Stimulated activated CD8-positive, alpha-beta memory T cell treated with anti-CD3 and anti-CD28 coated beads, Interleukin-4, amount 100 ng/mL, for 48 hours (primary cell): ENCODE data around the gene TTC7B.

Experiments
- DNase-seq: peaks from one replicate; pipeline ENCODE4 v3.0.0-alpha.2; 2020

The TTC7B gene

DNA sequence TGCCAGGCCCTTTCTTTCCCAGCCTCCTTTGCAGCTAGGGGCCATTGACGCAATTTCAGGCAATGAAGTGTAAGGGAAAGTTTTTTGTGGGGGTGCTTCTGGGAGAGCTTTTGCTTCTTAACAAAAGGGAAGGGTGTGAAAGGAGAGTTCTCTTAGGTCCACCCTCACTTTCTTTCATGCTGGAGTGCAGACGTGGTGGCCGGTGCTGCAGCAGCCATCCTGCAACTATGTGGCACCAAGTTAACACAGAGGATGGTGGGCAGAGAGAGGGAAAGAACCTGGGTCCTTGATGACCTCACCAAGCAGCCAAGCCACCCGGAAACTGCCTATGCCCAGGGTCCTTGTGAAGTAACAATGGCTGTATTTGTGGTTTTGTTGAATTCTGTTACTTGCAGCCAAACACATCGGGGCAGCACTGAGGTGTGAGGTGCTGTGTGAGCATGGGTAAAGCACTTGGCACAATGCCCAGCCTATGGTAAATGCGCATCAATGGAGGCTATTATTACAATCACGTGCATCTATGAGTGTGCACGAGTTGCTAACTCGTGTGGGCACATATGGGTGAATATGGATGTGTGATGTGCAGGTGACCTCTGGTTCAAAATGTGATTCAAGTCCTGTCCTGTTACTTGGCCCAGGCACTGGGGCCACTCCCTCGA lies 296.8 kb downstream of the TTC7B start:
- DNase-seq: no peak

DNA sequence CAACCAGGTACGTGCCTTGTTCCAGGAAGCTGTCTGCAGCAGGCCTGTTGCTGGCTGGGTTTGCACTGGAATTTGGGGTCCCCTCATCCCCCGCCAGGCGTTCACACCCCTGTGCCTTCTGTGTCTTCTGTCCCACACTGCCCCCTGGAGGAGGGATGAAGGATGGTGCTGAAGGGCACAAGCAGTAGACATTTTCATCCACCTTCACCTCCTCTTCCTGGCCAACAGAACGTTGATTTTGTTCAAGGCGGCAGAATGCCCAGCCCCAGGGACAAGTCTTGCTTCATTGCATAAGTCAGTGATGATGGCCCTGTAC lies 297.3 kb downstream of the TTC7B start:
- peak; percentile 78 for DNase-seq

DNA sequence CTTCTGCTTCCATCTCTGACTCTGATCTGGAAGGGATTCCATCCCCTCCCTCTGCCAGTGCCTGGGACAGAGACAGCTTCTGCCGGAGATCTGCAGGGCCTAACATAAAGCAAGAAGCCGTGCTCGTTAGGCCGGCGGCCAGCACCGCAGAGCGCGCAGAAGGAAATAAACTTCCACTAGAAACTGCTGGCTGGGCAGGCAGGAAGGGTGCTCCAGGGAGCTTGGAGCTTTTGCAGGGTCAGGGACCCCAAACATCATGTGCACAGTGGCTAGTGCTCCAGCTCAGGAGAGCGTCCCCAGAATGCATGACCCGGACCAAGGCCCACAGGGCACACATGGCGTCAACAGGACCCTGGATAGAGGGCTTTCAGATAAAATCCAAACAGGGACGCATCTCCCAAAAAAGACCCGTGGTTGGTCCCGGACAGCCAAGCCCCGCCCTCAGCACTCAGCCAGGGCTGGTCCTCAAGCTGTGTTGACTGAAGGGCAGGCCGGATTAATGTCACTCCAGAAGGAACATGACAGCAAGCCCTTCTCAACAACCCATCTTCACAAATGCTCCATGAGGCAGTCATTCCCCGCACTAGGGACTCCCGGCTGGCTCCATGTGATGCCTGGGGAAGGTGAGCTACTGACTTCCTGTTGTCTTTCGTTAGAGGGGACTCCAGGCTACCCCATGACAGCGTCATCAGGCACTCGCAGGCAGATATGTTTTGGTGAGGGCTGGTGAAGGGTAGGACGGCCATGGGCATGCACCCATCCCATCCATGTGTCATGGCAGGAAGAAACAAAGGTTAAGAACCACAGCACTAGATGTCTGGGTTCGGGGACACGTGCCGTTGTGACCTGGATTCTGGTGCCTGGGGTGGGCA lies 297.9 kb downstream of the TTC7B start:
- DNase-seq: no peak

DNA sequence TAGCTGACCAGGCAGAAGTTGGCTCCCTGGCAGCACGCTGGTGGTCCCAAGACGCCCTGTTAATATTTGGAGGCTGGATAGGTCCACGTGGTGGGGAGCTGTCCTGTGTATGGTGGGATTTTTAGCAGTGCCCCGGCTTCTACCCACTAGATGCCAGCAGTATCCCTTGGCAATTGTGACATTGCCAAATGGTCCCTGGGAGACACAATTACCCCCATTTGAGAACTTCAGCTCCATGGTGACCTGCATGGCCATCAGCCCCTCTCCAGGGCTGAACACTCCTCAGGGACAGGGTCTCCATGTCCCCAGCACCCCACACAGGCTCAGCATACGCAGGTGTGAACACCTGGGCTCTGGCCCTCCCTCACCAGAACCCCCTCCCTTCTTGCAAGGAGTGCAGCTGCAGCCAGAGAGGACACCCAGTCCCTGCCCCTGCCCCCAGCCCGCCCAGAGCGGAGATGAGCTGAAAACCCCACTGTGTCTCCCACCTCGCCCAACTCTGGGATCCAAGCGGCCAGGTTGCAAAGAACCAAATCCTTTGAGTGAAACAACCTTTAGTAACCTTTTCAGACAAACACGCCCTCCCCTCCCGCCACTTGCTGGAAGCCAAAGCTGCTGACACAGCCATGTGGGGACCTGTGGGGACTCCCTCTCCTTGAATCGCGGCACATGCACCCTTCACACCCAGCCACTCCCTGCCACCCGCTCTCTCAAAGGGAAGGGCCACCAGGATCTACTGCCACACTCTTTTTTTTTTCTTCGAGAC lies 299.0 kb downstream of the TTC7B start:
- no peak for DNase-seq

DNA sequence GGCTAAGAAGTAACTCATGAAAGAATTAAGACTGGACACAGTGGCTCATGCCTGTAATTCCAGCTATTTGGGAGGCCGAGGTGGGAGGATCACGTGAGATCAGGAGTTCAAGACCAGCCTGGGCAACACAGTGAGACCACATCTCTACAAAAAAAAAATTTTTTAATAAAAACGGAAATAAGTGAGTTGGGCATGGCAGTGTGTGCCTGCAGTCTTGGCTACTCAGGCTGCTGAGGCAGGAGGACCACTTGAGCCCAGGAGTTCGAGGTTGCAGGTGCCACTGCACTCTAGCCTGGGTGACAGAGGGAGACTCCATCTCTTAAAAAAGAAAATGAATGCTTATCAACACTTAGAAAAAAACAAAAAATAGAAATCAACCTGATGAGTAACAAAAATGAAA lies 301.7 kb downstream of the TTC7B start:
- DNase-seq: no peak

DNA sequence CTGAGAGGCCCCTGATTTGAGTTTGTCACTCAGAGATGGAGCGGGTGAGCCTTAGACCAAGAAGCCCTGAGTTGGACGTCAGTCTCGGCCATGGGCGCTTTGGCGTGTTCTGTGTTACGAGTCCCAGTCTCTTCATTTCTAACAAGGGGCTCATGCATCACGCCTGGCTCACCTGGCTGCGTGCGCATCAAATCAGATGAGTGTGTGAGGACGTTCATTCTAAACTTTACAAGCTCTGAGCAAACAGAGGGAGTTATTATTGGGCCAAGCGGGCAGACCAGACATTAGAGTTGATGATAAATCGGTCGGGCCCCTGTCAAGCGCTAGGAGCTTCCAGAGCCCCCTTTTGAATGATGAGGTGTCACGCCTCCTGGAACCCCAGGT lies 302.2 kb downstream of the TTC7B start:
- no peak for DNase-seq

DNA sequence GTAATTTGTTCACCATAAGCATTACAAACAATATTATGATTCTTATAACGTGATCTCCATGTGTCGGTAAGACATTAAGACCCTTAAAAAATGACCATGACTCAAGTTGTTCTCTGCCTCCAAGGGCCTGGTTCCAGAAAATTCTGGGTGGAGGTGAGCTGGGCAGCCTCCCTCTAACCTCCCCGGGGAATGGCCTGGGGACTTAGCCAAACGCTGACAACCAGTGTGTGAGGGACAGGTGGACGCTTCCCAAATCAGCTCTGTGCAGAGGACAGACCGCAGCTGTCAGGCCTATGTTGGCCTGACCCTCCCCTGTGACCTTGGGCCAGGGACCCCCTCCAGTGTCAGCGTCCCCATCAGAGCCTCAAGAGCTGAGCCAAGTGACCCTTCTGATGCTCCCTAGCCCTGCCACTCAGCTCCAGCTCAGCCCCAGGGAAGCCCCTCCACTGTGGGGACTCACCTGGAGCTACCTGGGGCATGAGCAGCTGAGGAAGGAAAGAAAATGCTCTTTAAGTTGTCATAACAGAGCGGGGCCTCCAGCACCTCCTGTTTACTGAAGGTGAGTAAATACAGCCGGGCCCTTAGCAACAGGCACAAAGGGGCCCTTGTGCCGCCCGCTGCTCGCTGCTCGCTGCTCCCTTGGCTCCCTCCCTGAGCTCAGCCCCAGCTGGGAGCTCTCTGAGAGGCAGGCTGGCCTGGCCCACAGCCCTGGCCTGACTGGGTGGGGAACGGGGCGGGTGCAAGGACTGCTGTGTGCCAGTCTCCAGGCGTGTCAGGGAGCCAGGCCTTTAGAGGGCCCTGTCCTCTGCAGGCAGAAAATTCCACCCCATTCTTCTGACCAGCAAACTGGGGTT lies 302.8 kb downstream of the TTC7B start:
- no peak for DNase-seq

DNA sequence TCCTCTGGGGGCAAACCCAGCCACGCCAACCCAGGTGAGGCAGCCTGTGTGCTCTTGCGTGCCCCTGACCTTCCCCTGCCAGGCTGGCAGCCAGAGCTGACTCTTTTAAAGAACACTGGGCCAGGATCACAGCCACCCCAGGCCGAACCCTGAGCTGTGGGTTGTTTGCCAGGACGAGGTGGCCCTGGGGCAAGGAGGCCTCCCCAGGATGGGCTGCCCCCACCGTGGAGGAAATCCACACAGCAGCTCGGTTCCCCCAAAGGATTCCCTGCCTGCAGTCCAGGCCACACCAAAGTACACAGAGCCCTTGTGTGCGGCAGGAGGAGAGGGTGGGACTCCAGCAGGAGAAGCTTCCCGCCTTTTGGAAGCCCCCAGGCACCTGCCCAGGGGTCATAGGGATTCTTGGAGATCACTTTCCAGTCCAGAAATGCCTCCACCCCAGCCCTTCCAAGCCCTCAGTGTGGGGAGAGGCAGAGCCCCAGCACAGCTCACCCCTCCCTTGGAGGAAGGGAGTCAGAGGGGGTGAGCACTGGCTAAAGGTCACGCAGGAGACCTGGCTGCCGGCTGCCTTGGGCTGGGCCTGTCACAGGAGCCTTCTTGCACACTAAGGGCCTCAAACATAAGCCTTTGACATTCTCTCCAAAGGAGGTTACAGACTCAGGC lies 303.8 kb downstream of the TTC7B start:
- no peak for DNase-seq

DNA sequence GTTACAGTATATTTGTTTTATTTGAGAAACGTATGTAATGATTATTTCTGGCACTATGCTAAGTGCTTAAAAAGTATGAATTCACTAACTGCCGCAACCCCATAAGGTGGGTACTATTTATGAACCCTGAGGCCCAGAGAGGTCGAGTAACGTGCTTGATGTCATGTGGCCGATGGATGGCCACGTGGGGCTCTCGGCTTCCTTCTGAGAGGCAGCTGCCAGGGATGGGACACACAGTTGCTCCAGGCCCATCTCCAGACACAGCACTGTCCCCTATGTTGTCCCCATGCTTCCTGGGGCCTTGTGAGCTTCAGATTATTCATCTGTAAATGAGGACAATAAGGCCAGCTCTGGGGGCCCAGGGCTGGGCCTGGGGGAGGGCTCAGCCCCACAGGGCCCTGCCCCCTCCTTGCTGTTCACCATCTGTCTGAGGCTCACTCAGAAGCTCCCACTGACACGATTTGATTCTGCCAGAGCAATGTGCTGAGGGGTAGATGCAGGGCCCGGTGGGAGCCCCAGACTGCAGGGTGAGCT lies 304.4 kb downstream of the TTC7B start:
- no peak for DNase-seq

DNA sequence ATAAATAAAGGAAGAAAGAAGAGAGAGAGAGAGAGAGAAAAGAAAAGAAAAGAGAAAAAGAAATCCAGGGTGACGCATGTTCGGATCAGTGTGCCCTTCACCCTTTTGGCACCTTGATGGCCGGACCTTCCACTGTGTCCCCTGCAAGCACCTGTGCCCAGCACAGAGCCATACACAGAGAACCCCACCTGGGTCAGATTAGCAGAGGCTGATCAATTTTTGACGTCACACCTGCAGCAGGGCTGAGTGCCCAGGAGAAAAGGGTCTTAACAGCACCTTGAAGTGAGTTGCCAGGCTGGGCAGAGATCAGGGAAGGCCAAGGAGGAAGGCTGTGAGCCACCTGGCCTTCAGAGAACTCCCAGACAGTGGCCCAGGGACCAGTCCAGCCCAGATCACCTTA lies 305.0 kb downstream of the TTC7B start:
- no peak for DNase-seq

DNA sequence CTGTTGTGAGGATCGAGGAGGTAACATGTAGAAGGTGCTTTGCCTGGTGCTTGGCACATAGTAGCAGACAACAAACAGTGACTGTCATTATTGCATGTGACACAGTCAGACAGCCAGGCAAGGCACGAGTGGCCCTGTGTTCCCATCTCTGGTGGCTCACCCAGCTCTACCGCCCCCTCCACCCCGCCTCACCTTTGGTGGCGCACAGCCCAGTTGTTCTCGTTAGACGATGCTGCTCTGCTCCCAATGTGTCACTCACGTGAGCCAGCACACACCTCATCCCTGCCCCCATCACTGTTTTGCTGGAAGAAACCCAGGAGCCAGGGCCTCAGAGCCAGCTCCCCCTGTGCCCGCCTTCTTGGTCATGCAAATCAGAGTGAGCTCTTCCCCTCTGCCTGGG lies 306.1 kb downstream of the TTC7B start:
- DNase-seq: no peak

DNA sequence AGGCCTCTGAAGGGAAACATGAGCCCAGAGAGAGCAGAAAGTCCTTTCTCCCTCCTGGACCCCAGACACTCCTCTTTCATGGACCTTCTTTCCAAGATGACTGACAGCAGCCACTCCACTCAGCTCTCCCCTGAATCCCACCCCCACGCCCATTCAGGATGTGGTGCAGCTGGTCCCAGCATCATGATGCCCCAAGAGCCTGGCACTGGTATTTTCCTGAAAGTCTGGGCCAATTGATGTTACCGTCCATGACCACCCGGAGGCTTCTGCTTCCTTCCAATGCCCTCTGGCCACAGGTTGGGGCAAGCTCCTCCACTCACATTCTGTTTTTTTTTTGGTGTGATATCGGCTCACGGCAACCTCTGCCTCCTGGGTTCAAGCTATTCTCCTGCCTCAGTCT lies 306.8 kb downstream of the TTC7B start:
- no peak for DNase-seq

DNA sequence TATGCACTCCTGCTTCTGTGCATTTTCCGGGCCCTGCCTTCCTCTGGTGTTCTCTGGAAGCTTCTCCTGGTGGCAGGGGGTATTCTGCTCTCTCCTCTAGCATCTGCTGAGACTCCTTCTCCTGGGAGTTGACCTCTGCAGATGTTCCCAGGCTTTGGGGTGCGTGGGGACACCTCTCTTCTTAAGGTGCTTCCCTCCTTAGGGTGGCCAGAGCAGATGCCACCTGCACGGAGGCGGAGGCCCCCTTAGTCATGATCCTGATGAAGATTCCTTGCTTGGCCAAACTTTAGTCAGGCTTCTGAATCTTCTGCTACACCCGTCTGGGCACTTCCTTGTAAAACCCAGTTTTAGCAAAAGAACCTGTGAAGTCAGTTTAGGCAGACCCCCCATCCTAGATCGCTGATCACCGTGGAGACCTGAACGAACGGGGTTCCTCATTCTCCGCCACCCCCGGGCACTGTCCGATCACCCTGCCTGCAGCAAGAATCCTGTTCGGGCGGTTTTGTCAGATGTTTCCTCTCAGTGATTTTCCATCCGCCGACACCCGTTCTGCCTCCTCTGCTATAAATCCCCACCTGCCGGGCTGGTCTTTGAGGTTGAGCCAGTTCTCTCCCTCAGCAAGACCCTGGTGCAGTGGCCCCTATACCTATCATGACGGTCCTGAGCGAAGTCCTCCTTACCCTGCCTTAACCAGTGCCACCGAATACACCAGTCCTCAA lies 307.5 kb downstream of the TTC7B start:
- DNase-seq: no peak

DNA sequence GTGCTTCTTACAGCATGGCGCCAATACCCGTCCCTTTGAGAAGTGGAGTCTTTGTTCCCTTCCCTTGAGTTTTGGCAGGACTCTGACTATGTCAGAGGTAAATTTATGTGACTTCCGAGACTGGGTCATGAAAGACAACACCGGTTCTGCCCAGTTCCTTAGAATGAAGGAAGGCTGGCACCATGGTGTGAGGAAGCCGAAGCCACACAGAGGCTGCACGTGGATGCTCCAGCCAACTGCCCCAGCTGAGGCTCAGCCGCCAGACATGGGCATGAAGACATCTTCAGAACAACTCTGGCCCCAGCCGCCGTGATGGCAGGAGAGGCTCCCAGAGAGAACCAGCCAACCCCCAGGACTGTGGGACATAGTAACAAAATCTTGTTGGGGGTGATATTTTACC lies 308.2 kb downstream of the TTC7B start:
- no peak for DNase-seq

DNA sequence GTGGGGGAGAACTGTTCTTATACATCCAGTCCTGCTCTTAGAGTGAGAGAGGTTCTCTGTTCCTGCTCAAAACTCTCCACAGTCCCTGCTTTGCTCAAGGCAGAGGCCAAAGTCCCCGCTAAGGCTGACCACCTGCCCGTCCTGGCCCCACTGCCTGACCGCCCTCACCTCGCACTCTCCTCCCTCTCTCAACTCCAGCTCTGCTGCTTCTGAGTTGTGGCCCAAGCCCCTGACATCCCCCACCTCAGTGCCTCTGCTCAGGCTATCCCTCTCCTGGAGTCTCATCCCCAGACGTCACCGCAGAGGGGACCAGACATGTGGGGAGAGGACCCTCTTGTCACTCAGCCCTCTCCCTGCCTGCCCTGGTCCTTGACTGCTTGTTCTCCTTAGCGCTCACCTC lies 308.8 kb downstream of the TTC7B start:
- no peak for DNase-seq

DNA sequence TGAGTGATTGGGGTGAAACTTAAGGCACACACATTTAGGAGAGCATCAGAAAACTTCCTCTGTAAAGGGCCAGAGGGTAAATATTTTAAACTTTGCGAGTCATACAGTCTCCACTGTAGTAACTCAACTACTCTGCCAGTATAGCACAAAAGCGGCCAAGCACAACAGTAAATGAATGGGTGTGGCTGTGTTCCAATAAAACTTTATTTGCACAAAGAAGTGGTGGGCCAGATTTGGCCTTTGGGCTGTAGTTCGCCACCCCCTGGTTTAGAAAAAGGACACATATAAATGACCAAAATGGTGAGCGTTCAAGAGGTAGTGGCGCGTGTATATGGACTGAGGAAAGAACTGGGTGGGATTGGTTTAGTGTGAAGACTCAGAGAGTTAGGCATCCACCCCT lies 309.5 kb downstream of the TTC7B start:
- DNase-seq: no peak

DNA sequence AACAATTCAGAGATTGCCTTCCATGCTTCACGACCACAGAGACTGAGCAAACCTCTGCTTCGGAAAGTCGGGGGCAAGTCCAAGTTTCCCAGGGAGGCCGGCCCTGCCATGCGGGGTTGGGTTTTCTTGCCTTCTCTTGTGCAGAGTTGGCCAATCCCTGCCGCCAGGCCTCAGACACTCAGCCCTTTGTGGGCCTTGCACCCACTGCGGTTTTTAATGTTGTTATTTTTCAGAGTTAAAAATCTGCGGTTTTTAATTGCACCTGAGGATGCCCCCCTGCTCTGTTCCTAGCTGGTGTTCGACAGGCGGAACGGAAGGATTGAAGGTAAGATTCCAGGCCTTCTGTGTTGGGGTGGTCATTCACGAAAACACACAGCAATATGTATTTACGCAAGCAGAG lies 310.7 kb downstream of the TTC7B start:
- no peak for DNase-seq

DNA sequence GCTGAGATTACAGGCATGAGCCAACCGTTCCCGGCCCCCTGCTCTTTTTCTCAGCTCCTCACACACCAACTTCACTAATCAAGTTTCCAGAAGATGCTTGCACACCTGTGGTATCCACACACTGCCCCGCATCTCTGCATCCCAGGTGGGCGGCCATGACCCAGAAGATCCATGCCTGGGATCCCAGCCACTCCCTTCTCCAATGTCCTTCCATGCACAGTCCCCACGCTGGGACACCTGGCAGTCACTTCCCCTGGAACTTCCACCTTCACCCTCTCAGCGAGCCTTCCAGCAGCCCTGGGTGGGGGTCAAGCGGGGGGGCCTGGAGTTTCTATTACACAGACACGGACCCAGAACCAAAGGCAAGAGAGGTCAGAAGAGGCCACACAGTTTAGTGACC lies 311.6 kb downstream of the TTC7B start:
- DNase-seq: no peak

DNA sequence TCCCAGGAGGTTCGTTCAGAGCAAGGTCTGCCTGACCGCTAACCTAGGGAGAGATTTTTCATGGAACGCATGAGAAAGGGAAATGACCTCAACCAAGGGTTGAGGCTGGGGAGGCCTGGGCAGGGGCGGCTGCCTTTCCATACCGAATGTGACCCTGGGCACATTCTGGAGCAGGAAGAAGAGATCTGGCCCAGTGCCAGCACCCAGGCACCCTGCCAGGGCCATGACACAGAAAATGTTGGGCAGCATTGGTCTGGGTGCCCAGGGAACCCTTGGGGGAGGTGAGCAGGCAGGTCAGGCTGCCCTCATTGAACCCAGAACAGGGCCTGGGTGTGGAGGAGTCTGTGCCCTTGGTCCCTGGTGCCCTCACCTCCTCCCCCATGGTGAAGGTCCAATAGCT lies 312.6 kb downstream of the TTC7B start:
- DNase-seq: no peak

DNA sequence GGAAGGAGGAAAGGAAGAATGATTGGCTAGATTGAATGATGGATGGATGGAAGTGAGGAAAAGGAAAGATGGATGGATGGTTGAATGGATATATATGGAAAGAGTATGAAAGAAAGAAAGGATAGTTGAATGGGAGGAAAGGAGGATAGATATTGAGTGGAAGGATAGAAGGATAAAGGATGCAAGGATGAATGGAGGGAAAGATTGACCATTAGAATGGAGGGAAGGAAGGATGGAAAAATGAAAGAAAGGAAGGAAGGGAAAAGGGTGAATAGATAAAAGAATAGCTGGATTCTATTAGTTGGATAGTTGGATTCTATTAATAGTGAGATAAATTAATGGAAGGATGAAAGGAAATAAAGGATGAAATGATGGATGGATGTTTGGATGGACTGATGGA lies 313.5 kb downstream of the TTC7B start:
- no peak for DNase-seq

DNA sequence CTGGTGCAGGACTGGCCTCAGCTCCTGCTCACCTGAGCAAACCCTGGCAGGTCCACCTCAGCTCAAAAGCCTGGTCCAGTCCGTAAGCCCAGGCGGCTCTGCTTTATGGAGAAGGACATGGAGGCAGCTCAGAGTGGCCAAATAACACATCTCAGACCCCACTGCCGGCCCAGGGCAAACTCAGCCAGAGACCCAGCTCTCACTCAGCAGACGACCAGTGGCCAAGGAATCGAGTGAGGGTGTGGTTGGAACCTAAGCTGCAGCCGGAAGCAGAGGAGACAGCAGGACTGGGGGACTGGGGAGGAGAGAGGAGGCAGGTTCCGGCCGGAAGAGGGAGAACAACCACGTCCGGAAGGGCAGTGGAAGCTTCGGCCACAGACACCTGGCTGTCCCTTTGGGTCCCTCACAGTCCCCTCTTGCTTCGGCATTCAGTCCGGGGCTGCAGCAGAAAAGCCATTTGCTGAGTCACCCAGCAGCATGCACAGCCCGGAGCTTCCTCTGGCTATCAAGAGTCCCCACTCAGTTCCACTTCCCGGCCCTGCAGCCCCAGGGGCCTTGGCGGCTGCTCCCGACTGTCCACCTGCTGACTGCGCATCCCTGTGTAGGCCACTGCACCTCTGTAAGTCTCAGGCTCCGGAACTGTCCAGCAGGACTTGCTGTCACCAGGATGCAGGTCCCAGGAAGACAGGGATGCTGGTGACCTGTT lies 315.4 kb downstream of the TTC7B start:
- DNase-seq: no peak
